H1 (cell line): ENCODE results near the gene ITGA11. TPM values are rescaled to one million over a fixed set of nuclear protein-coding genes. Genes with fewer than 3 reads are reported as not detected.

Source experiments
- CTCF ChIA-PET: fragments of 300-600 bp; sonication (Branson Sonifier 250); formaldehyde crosslinking; loops from one replicate; lab custom pipeline; 2021; ENCODE audit not compliant: partially characterized antibody; lab: Charles Lee
- POLR2A ChIA-PET: fragments of 300-600 bp; sonication (Branson Sonifier 250); formaldehyde crosslinking; loops from one replicate; lab custom pipeline; 2021; ENCODE audit warnings: inconsistent platforms; ENCODE audit not compliant: partially characterized antibody; lab: Charles Lee
- DNase-seq, 2 experiments: peaks; one replicate each; pipeline versions ENCODE4 v3.0.0 to v3.0.0-alpha.2; 2010 to 2022; ENCODE audit warnings: low spot score in 2 of 2, low read depth in 1 of 2, mixed read lengths in 1 of 2
- FAIRE-seq: peaks from 2 replicates; lab custom pipeline; 2011; peaks lifted over from hg19 to GRCh38; lab: Jason Lieb, UNC
- H2AFZ ChIP-seq: 2 replicates; pipeline ENCODE4 v1.8.1; 2012; ENCODE audit warnings: low read length, inconsistent platforms
- H2AK5ac ChIP-seq: 2 replicates; pipeline ENCODE4 v1.6.1; 2013; ENCODE audit warnings: low read depth, low read length
- H2BK120ac ChIP-seq: replicated peaks from 2 replicates; pipeline ENCODE3; 2013; ENCODE audit warnings: low read depth, low read length, inconsistent platforms
- H2BK12ac ChIP-seq: 2 replicates; pipeline ENCODE4 v1.6.1; 2013; ENCODE audit warnings: low read depth, low read length
- H2BK15ac ChIP-seq: 2 replicates; pipeline ENCODE4 v1.6.1; 2013; ENCODE audit warnings: low read length
- H2BK20ac ChIP-seq: 2 replicates; pipeline ENCODE4 v1.6.1; 2013; ENCODE audit warnings: low read length
- H2BK5ac ChIP-seq: 2 replicates; pipeline ENCODE4 v1.6.1; 2013; ENCODE audit warnings: low read depth, low read length
- H3K14ac ChIP-seq: 2 replicates; pipeline ENCODE4 v1.6.1; 2013; ENCODE audit warnings: inconsistent platforms; ENCODE audit not compliant: insufficient read length
- H3K18ac ChIP-seq: 2 replicates; pipeline ENCODE4 v1.6.1; 2013; ENCODE audit warnings: low read length; ENCODE audit errors: extremely low read depth
- H3K23ac ChIP-seq: 2 replicates; pipeline ENCODE4 v1.6.1; 2013; ENCODE audit warnings: inconsistent platforms; ENCODE audit not compliant: insufficient read length
- H3K23me2 ChIP-seq: 2 replicates; pipeline ENCODE4 v1.6.1; 2013; ENCODE audit warnings: low read depth, low read length
- H3K27ac ChIP-seq: 2 replicates; pipeline ENCODE4 v1.6.1; 2011; ENCODE audit warnings: low read depth, low read length, inconsistent platforms
- H3K27me3 ChIP-seq, 4 experiments: replicated peaks in 1 of 4; 1 replicate in 1 of 4; 2 replicates in 3 of 4; pipeline versions ENCODE4 v1.6.1 to v1.8.1; 2011 to 2013; ENCODE audit warnings: low read length in 3 of 4, mild to moderate bottlenecking in 3 of 4, inconsistent platforms in 2 of 4, mixed read lengths in 2 of 4, moderate library complexity in 1 of 4; ENCODE audit not compliant: control insufficient read depth in 3 of 4, insufficient read depth in 3 of 4; ENCODE audit errors: extremely low read depth in 1 of 4
- H3K36me3 ChIP-seq, 4 experiments: 2 replicates each; pipeline versions ENCODE4 v1.6.1 to v1.8.1; 2011 to 2013; ENCODE audit warnings: mild to moderate bottlenecking in 4 of 4, low read length in 3 of 4, moderate library complexity in 2 of 4, control low read depth in 1 of 4, inconsistent platforms in 1 of 4; ENCODE audit not compliant: insufficient read depth in 4 of 4, control insufficient read depth in 2 of 4
- H3K4ac ChIP-seq: replicated peaks from 2 replicates; pipeline ENCODE3; 2013; ENCODE audit warnings: low read length, low read depth, mixed read lengths, inconsistent platforms; ENCODE audit not compliant: insufficient read length
- H3K4me1 ChIP-seq, 4 experiments: replicated peaks in 1 of 4; 1 replicate in 1 of 4; 2 replicates in 3 of 4; pipeline versions ENCODE4 v1.6.1 to v1.8.1; 2011 to 2013; ENCODE audit warnings: low read length in 3 of 4, inconsistent platforms in 2 of 4, mixed read lengths in 1 of 4; ENCODE audit not compliant: insufficient read depth in 4 of 4, control insufficient read depth in 3 of 4
- H3K4me2 ChIP-seq, 2 experiments: 2 replicates each; pipeline versions ENCODE4 v1.6.1 to v1.8.1; 2011 to 2013; ENCODE audit warnings: low read depth in 2 of 2, low read length in 2 of 2, control low read depth in 1 of 2, inconsistent platforms in 1 of 2, mild to moderate bottlenecking in 1 of 2; ENCODE audit not compliant: insufficient read depth in 1 of 2
- H3K4me3 ChIP-seq, 4 experiments: fragments of 200-600, 300-600 bp in 1 of 4; sonication (generic), shearing (Covaris generic), sonication (Bioruptor Twin) in 1 of 4; 2 replicates each; pipeline versions ENCODE4 v1.5.1 to v1.8.1; 2011 to 2016; ENCODE audit warnings: low read length in 4 of 4, low read depth in 3 of 4, control low read depth in 2 of 4, inconsistent platforms in 2 of 4, mild to moderate bottlenecking in 2 of 4, mixed read lengths in 1 of 4, moderate library complexity in 1 of 4; ENCODE audit not compliant: insufficient read depth in 2 of 4; ENCODE audit errors: extremely low read depth in 1 of 4
- H3K56ac ChIP-seq: replicated peaks from 2 replicates; pipeline ENCODE3; 2013; ENCODE audit warnings: low read depth, mild to moderate bottlenecking, mixed read lengths, low read length, inconsistent platforms; ENCODE audit not compliant: insufficient read length
- H3K79me1 ChIP-seq: 2 replicates; pipeline ENCODE4 v1.6.1; 2013; ENCODE audit warnings: low read depth, low read length, control low read depth
- H3K79me2 ChIP-seq, 2 experiments: 2 replicates each; pipeline versions ENCODE4 v1.6.1 to v1.8.1; 2012 to 2013; ENCODE audit warnings: low read length in 2 of 2, mild to moderate bottlenecking in 2 of 2, inconsistent platforms in 1 of 2; ENCODE audit not compliant: insufficient read depth in 2 of 2, control insufficient read depth in 1 of 2
- H3K9ac ChIP-seq, 4 experiments: replicated peaks in 1 of 4; 1 replicate in 1 of 4; 2 replicates in 3 of 4; pipeline versions ENCODE4 v1.6.1 to v1.8.1; 2011 to 2013; ENCODE audit warnings: low read depth in 3 of 4, low read length in 3 of 4, control low read depth in 2 of 4, mild to moderate bottlenecking in 2 of 4, moderate library complexity in 2 of 4, inconsistent platforms in 1 of 4; ENCODE audit errors: extremely low read depth in 1 of 4
- H3K9me3 ChIP-seq, 2 experiments: 2 replicates each; pipeline versions ENCODE4 v1.6.1 to v1.8.1; 2012 to 2013; ENCODE audit warnings: mild to moderate bottlenecking in 2 of 2, moderate library complexity in 2 of 2, control low read depth in 1 of 2, inconsistent platforms in 1 of 2, low read depth in 1 of 2, low read length in 1 of 2, mixed read lengths in 1 of 2; ENCODE audit not compliant: insufficient read depth in 2 of 2
- H4K20me1 ChIP-seq, 2 experiments: replicated peaks in 1 of 2; 2 replicates each; pipeline versions ENCODE3 to v1.8.1; 2011 to 2013; ENCODE audit warnings: inconsistent platforms in 2 of 2, low read length in 2 of 2, mild to moderate bottlenecking in 1 of 2; ENCODE audit not compliant: insufficient read depth in 2 of 2, control insufficient read depth in 1 of 2
- H4K5ac ChIP-seq: 2 replicates; pipeline ENCODE4 v1.6.1; 2013; ENCODE audit warnings: low read length, low read depth, mixed read lengths, inconsistent platforms; ENCODE audit not compliant: insufficient read length
- H4K8ac ChIP-seq: 2 replicates; pipeline ENCODE4 v1.8.0; 2013; ENCODE audit warnings: mild to moderate bottlenecking, moderate library complexity, low read length, inconsistent platforms; ENCODE audit not compliant: insufficient read depth; ENCODE audit errors: extremely low read depth
- H4K91ac ChIP-seq: replicated peaks from 2 replicates; pipeline ENCODE3; 2013; ENCODE audit warnings: low read length, mixed read lengths, inconsistent platforms; ENCODE audit not compliant: insufficient read length
- ASH2L ChIP-seq: fragments of 200-600, 300-600 bp; sonication (generic); IDR thresholded peaks from one replicate; pipeline ENCODE4 v1.7.1; 2017; ENCODE audit warnings: low read length
- BACH1 ChIP-seq: IDR thresholded peaks from 2 replicates; pipeline ENCODE4 v1.6.1; 2012; ENCODE audit warnings: low read length, improper control_type of control experiment
- CHD2 ChIP-seq: IDR thresholded peaks from 2 replicates; pipeline ENCODE4 v1.6.1; 2012; ENCODE audit warnings: low read length, improper control_type of control experiment
- E2F6 ChIP-seq: IDR thresholded peaks from 2 replicates; pipeline ENCODE4 v1.6.1; 2012; ENCODE audit warnings: inconsistent platforms
- EGR1 ChIP-seq: IDR thresholded peaks from 2 replicates; pipeline ENCODE4 v1.6.1; 2011; ENCODE audit warnings: low read depth, low read length, borderline replicate concordance
- PHF8 ChIP-seq: fragments of 200-600 bp; sonication (generic); conservative IDR thresholded peaks from 2 replicates; pipeline ENCODE4 v1.7.1; 2012; ENCODE audit warnings: low read depth, mild to moderate bottlenecking, inconsistent platforms, low read length, moderate library complexity
- SIRT6 ChIP-seq: IDR thresholded peaks from one replicate; pipeline ENCODE4 v1.7.1; 2012; ENCODE audit warnings: low read length, inconsistent platforms
- SP2 ChIP-seq: IDR thresholded peaks from 2 replicates; pipeline ENCODE4 v1.6.1; 2012; ENCODE audit warnings: mild to moderate bottlenecking, low read length, inconsistent platforms
- TAF7 ChIP-seq: optimal IDR thresholded peaks from 2 replicates; pipeline ENCODE3; 2011; ENCODE audit warnings: low read depth, mild to moderate bottlenecking, inconsistent platforms, low read length, moderate library complexity, borderline replicate concordance
- TBP ChIP-seq: IDR thresholded peaks from 2 replicates; pipeline ENCODE4 v1.6.1; 2011; ENCODE audit warnings: low read depth, low read length, improper control_type of control experiment
- WGBS, 2 experiments: shearing (Covaris generic) in 1 of 2; methylation state at CpG; one replicate each; pipeline versions ENCODE4 v1.1.6 to v1.1.7; 2013 to 2015; ENCODE audit warnings: low lambda C conversion rate in 2 of 2, mixed read lengths in 2 of 2, inconsistent platforms in 1 of 2, low coverage in 1 of 2, missing lambda C conversion rate in 1 of 2; ENCODE audit not compliant: insufficient replicate concordance in 2 of 2, insufficient coverage in 1 of 2, insufficient read length in 1 of 2; ENCODE audit errors: extremely low coverage in 1 of 2, missing lambda C conversion rate in 1 of 2; 5-methylcytosine and 5-hydroxymethylcytosine counted together
- polyA plus RNA-seq, 7 experiments: library from polyadenylated mRNA; depleted of rRNA in 3 of 7; stranded (reverse) in 5 of 7; unstranded in 2 of 7; fragments of >200 nt in 5 of 7; fragments of 200-250 nt in 2 of 7; gene quantifications; 1 replicate in 5 of 7; 2 replicates in 1 of 7; 4 replicates in 1 of 7; pipeline versions ENCODE4 v1.2.1 to v1.2.3, GENCODE V29; 2011 to 2013; ENCODE audit warnings: missing spikeins in 2 of 7, mixed read lengths in 2 of 7
- total RNA-seq: library from RNA; stranded (reverse); fragmentation: NEBNext Ultra II Directional; extraction: Animal tissue kit (Norgen Biotek cat#: 25700); gene quantifications from 2 replicates; pipeline ENCODE4 v1.2.1, GENCODE V29; 2021

ITGA11 gene
- total and polyA plus RNA-seq, 2 of the 8 experiments (the other 6 are each of a cell fraction or from before 2014, with no cell fraction given): 0.05 to 0.06 TPM

DNA sequence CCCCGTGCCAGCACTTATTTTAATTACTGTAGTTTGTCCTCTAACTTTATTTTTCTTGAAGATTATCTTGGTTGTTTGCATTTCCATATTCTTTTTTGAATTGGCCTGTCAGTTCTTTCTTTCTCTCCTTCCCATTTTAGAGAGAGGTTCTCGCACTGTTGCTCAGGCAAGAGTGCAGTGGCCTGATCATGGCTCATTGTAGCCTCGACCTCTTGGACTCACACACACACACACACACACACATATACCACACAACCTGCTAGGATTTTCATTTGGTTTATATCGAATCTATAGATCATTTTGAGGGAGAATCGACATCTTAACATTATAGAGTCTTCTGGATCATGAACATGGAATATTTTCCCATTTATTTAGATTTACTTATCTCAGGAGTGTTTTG lies 145.7 kb downstream of the ITGA11 start:
- Histone ChIP-seq H3K4me3 (no peak overlapping the region), H2BK120ac (no peak overlapping the region), H3K4me1 (peaks cover 3 to 19% (median 8%) of the 10 kb centered on the region in 4 experiments; a peak in 5 of 7 replicates), H2BK5ac (no peak overlapping the region), H3K79me1 (peaks cover 6% of the 10 kb centered on the region; the same call in 1 of the 2 replicates), H3K23me2 (no peaks in the 10 kb centered on the region), H2BK12ac (no peak overlapping the region), H4K8ac (no peak overlapping the region), H3K36me3 (peaks cover 3 to 33% (median 25%) of the 10 kb centered on the region in 4 experiments; a peak in 7 of 8 replicates), H4K5ac (no peak overlapping the region), H3K27ac (no peak overlapping the region), H2AK5ac (no peak overlapping the region), H4K20me1 (peaks cover 8 to 13% of the 10 kb centered on the region in 2 experiments), H4K91ac (no peak overlapping the region), H3K79me2 (peaks cover 26 to 100% of the 10 kb centered on the region in 2 experiments), H2BK15ac (no peak overlapping the region), H3K9me3 (peaks cover 3 to 4% of the 10 kb centered on the region in 2 experiments; a peak in 2 of 4 replicates), H2BK20ac (no peak overlapping the region), H3K4me2 (no peak overlapping the region), H3K4ac (no peak overlapping the region), H3K18ac (no peak overlapping the region), H3K56ac (no peak overlapping the region), H3K27me3 (no peaks in the 10 kb centered on the region), H3K23ac (no peak overlapping the region), H3K14ac (no peak overlapping the region), H3K9ac (no peak overlapping the region), H2AFZ (no peak overlapping the region)
- POLR2A ChIA-PET: interaction anchor here (0.7 kb wide), 1 partner anchor 224 kb away, joined by 4 read pairs; no protein-coding TSS in a partner anchor
- FAIRE-seq (no peak), DNase-seq (no peak)
- no peak for TF ChIP-seq EGR1
- TF ChIP-seq CHD2: no peak
- no peak for TF ChIP-seq TBP
- TF ChIP-seq E2F6: no peak
- no peak for TF ChIP-seq SP2
- TF ChIP-seq BACH1: no peak
- no peak for TF ChIP-seq TAF7
- TF ChIP-seq SIRT6: no peak
- no peak for TF ChIP-seq PHF8
- TF ChIP-seq ASH2L: no peak
- CTCF ChIA-PET: interaction anchor here (0.9 kb wide), 1 partner anchor 20 kb away, joined by 3 read pairs; no protein-coding TSS in a partner anchor
- 82% methylated on average over 5 of the region's 5 CpGs; no CpG with 5 or more reads in 1 of the 2 experiments for WGBS, 2 experiments
